Stimulated activated naive CD8-positive, alpha-beta T cell treated with anti-CD3 and anti-CD28 coated beads, Interleukin-15, amount 100 ng/mL, for 72 hours (primary cell): ENCODE results near the gene MZB1.
"Not testable (repeated sequence)": the region's sequence is repeated elsewhere in the genome, so short reads cannot be mapped to it uniquely, and the experiment has no call there.

Experiments used
- ATAC-seq: fragments of 150-1000 bp; cut with Tn5 transposase; 2 replicates; pipeline ENCODE4 v1.10.0; 2021; ENCODE audit warnings: mild to moderate bottlenecking, moderate library complexity
- DNase-seq, 2 donors: peaks; one replicate each; pipeline ENCODE4 v3.0.0; 2021 to 2022
- H3K27ac Mint-ChIP-seq, 2 donors: one replicate each; pipeline ENCODE4 v1.8.0; 2022; ENCODE audit warnings: mild to moderate bottlenecking in 2 of 2, mixed read lengths in 2 of 2, moderate library complexity in 2 of 2
- H3K27me3 Mint-ChIP-seq: one replicate; pipeline ENCODE4 v1.8.0; 2022; ENCODE audit warnings: mixed read lengths
- H3K4me1 Mint-ChIP-seq: one replicate; pipeline ENCODE4 v1.8.0; 2022; ENCODE audit warnings: mild to moderate bottlenecking, mixed read lengths
- H3K4me3 Mint-ChIP-seq, 2 donors: one replicate each; pipeline ENCODE4 v1.8.0; 2022; ENCODE audit warnings: mild to moderate bottlenecking in 2 of 2, mixed read lengths in 2 of 2, moderate library complexity in 1 of 2
- H3K9me3 Mint-ChIP-seq, 2 donors: one replicate each; pipeline ENCODE4 v1.8.0; 2022; ENCODE audit warnings: mixed read lengths in 2 of 2

The MZB1 gene

DNA sequence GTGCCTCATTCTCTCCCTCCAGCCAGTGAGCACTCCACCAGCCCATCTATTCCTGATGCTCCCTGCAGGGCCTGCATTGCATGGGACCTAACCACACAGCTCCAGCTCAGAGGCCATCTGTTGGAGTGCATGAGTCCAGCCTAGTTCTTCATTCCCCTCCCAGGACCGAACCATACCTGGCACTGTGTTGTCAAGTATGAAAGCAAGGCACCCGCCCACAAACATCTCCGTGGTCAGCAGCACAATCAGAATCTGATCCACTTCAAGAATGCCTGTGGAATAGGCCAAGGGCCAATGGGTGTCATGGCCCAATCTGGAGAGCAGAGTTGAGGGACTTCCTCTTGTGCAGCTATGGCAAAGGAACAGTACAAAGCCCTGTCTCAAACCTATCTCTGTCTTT is 12.5 kb downstream of the MZB1 start:
- DNase-seq, result no peak
- H3K27ac Mint-ChIP-seq, result no peak overlapping the region
- H3K27me3 Mint-ChIP-seq, result no peaks in the 10 kb centered on the region
- H3K9me3 Mint-ChIP-seq, result no peaks in the 10 kb centered on the region
- H3K4me3 Mint-ChIP-seq, result no peak overlapping the region
- H3K4me1 Mint-ChIP-seq, result peaks cover 16% of the 10 kb centered on the region
- no peak for ATAC-seq

DNA sequence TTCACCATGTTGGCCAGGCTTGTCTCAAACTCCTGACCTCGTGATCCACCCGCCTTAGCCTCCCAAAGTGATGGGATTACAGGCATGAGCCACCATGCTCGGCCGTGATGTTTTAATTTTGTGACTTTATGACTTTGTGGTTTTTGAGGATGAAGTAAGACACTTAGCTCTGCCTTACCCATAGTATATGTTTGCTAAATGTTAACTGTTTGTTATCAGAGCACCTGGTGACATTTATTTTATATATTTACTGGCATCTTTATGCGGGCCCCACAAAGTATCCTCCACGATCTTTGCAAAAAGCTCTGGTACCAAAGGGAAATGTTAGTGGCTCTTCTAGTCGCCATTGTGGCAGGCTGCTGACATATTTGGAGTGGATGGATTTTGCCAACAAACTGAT is 13.3 kb downstream of the MZB1 start:
- peaks cover 23% of the 10 kb centered on the region for H3K4me1 Mint-ChIP-seq
- no peak for DNase-seq
- no peak overlapping the region for H3K27ac Mint-ChIP-seq
- H3K9me3 Mint-ChIP-seq, result no peaks in the 10 kb centered on the region
- no peak overlapping the region for H3K4me3 Mint-ChIP-seq
- no peaks in the 10 kb centered on the region for H3K27me3 Mint-ChIP-seq
- no peak for ATAC-seq

DNA sequence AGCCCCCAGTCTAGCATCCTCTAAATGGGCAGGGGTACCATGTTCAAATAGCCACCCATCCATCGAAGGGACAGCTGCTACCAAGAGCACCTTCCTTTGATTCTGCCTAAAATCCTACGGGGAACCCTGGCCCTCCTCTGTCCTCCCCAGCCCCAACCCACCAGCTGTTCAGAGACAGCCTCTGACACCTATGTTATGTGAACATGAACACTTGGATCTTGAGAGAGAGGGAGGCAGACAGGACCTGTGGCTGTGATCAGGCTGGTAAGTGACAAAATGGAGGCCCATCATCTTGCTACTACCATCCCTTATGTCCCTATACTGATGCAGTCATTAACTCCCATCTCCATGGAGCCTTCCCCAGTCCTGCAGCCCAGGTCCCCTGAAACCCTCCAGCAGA is 14.8 kb downstream of the MZB1 start:
- DNase-seq (no peak), ATAC-seq (no peak)
- H3K27me3 Mint-ChIP-seq, result no peaks in the 10 kb centered on the region
- H3K4me1 Mint-ChIP-seq, result peaks cover 23% of the 10 kb centered on the region
- H3K4me3 Mint-ChIP-seq, result no peak overlapping the region
- no peaks in the 10 kb centered on the region for H3K9me3 Mint-ChIP-seq
- no peak overlapping the region for H3K27ac Mint-ChIP-seq

DNA sequence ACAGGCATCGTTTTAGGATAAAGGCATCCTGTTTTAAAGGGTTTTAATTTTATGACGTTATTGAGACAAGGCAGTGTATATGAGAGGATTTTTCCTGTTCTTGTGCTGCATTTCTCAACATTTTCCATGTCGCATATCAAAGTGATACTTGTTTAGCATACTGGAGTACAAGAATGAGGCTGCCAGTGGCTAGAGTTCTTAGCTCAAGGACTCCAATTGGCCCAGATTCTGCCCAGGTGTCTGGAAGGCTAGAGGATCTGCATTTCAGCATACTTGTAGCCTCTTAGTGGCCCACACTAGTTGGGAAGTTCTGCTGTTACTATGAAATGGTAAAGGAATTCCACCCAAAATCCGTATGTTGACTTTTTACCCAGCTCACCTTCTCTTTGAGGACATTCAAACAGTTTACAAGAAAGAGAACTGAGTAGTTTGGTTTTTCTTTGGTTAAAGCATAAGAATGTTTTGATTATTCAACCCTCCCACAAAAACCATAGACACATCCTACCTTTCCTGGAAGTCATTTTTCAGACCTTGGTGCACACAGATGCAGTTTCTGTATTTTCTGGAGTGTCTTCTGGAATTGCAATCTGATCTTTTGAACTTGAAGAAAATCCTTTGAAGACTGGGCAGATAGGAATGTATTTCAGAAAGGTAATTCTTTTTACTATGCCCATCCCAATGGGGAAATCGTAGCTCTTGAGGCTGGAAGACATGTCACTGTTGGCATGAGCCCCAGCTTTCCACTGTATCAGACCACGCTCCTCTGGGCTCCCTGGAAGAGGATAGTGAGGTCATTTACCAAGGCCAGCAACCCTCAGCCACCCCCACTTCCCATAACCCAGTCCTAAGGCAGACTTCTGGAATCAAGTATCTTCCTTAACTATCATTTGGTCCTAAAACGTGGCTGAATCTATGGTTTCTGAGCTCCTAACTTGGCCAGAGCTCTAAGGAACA is 18.0 kb downstream of the MZB1 start:
- ATAC-seq (peak; percentile 64), DNase-seq (no peak)
- no peaks in the 10 kb centered on the region for H3K27me3 Mint-ChIP-seq
- peak overlapping the region; percentile 14 to 72 for H3K27ac Mint-ChIP-seq
- H3K4me3 Mint-ChIP-seq, result no peak overlapping the region
- H3K9me3 Mint-ChIP-seq, result no peaks in the 10 kb centered on the region
- peaks cover 7% of the 10 kb centered on the region for H3K4me1 Mint-ChIP-seq

DNA sequence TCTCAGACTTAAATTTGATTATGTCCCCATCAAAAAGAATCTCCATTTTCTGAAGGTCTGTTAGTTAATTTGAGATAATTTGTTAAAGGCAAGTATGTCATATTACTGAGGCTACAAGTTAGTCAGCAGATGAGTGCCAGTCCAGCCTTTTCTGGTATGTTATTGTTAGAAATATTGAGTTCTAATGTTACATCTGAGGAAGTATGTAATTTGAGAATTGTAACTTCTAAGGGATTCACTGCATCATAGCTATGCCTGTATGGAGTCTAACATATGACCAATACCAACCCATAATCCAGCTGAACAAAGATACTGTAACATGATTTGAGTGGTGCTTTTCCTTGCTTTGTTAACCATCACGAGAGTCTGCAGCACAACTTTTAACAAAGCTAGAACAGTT is 20.5 kb downstream of the MZB1 start:
- Mint-ChIP-seq H3K4me3 (no peak overlapping the region), H3K27me3 (no peaks in the 10 kb centered on the region), H3K9me3 (no peaks in the 10 kb centered on the region), H3K4me1 (peaks cover 7% of the 10 kb centered on the region), H3K27ac (no peak overlapping the region)
- ATAC-seq, result no peak
- no peak for DNase-seq

DNA sequence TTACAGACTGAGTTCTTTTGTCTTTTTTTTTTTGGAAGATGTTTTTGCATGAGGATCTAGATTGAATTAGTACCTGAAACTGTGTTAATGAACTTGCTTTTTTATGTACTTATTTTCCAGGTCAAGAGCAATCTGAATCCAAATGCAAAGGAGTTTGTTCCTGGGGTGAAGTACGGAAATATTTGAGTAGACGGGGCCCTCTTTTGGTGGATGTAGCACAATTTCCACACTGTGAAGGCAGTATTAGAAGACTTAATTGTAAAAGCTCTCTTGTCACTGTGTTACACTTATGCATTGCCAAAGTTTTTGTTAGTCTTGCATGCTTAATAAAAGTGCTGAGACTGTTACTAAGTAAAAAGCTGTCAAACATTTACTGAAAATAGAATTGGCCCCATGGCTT is 21.1 kb downstream of the MZB1 start:
- Mint-ChIP-seq H3K27ac (no peak overlapping the region), H3K4me1 (peaks cover 8% of the 10 kb centered on the region), H3K27me3 (no peaks in the 10 kb centered on the region), H3K4me3 (no peak overlapping the region), H3K9me3 (no peaks in the 10 kb centered on the region)
- DNase-seq (no peak), ATAC-seq (no peak)

DNA sequence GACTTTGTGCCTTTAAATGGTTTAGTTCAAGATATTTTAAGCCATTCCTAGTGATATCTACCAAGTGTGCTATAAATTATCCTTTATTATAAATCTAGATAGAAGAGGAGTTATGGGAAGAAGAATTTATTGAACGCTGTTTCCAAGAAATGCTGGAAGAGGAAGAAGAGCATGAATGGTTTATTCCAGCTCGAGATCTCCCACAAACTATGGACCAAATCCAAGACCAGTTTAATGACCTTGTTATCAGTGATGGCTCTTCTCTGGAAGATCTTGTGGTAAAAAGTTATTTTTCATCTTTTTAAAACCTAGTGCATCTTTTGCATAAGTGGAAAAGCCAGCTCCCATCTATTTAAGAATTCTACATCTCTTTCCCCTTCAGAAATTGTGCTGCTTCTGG is 25.2 kb downstream of the MZB1 start:
- DNase-seq (no peak), ATAC-seq (no peak)
- peaks cover 15% of the 10 kb centered on the region for H3K4me1 Mint-ChIP-seq
- no peak overlapping the region for H3K4me3 Mint-ChIP-seq
- no peak overlapping the region for H3K27ac Mint-ChIP-seq
- no peaks in the 10 kb centered on the region for H3K27me3 Mint-ChIP-seq
- H3K9me3 Mint-ChIP-seq, result no peaks in the 10 kb centered on the region

DNA sequence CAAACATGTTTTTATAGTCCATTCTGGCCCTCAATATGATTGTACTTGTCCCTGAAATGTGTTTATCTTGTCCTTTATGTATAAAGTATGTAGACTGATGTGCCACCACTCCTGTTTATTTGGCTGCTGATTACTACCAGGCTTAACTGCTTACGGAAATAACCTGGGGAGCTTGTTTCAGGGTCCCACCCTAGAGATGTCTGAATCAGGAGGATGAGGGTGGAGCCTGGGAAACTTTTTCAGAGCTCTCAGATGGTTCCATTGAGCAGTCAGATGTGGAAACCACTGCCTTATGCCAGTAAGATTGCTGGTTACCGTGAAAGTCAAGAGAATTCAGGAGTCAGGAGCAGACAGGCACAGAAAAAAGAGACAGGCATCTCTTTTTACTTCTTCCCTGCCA is 25.8 kb downstream of the MZB1 start:
- DNase-seq (no peak), ATAC-seq (no peak)
- Mint-ChIP-seq H3K27me3 (no peaks in the 10 kb centered on the region), H3K27ac (no peak overlapping the region), H3K9me3 (no peaks in the 10 kb centered on the region), H3K4me1 (peaks cover 15% of the 10 kb centered on the region), H3K4me3 (no peak overlapping the region)

DNA sequence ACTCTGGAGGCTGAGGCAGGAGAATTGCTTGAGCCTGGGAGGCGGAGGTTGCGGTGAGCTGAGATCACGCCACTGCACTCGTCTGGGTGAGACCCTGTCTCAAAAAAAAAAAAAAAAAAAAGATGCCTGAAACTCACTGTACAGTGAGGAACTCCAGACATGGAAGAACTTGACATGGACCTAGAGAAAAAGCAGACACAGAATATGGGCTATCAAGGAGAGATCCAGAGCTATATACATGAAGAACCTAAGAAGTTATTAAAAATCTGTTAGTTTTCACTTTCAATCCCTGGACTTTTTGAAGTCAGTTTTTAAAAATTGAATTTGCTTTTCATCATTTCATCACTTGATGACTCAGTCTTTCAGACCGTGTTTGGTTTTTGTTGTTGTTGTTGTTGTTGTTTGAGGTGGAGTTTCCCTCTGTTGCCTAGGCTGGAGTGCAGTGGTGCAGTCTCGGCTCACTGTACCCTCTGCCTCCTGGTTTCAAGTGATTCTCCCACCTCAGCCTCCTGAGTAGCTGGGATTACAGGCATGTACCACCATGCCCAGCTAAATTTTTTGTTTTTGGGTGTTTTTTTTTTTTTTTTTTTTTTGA is 27.8 kb downstream of the MZB1 start:
- peaks cover 15% of the 10 kb centered on the region for H3K4me1 Mint-ChIP-seq
- ATAC-seq (no peak), DNase-seq (no peak)
- no peaks in the 10 kb centered on the region for H3K9me3 Mint-ChIP-seq
- no peak overlapping the region for H3K4me3 Mint-ChIP-seq
- H3K27ac Mint-ChIP-seq, result peak overlapping the region in 1 of 2 donors; percentile 17
- H3K27me3 Mint-ChIP-seq, result no peaks in the 10 kb centered on the region

DNA sequence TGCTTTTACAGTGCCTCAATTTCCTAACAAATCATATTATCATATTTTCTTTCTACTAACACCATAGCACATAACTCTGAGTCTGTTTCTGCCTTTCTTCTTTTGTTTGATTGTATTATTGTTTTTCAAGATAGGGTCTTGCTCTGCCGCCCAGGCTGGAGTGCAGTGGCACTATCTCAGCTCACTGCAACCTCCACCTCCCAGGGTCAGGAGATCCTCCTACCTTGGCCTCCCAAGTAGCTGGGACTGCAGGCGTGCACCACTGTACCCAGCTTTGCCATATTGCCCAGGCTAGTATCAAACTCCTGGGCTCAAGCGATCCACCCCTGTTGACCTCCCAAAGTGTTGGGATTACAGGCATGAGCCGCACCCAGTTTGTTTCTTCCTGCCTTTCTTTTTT is 29.3 kb downstream of the MZB1 start:
- peaks cover 27% of the 10 kb centered on the region for H3K4me1 Mint-ChIP-seq
- H3K27ac Mint-ChIP-seq, result peak overlapping the region; percentile 41 to 83
- H3K9me3 Mint-ChIP-seq, result no peaks in the 10 kb centered on the region
- DNase-seq (no peak), ATAC-seq (no peak)
- no peaks in the 10 kb centered on the region for H3K27me3 Mint-ChIP-seq
- no peak overlapping the region for H3K4me3 Mint-ChIP-seq

DNA sequence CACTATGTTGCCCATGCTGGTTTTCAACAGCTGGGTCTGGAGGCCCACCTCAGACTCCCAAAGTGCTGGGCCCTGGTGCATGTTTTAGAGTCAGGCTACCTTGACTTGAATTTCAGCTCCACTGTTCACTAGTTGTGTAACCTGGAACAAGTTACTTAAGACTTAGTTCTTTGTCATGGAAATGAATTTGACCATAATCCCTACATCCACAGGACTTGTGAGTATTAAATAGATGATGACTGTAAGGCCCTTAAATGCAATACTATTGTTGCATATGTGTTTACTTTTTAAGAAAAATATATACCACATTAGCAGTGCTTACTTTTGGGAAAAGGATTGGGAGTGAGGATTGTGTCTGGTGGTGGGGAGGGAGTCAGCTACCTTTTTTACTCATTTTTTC is 31.6 kb downstream of the MZB1 start:
- DNase-seq, result no peak
- Mint-ChIP-seq H3K4me3 (no peak overlapping the region), H3K27ac (no peak overlapping the region), H3K4me1 (peaks cover 32% of the 10 kb centered on the region), H3K27me3 (no peaks in the 10 kb centered on the region), H3K9me3 (no peaks in the 10 kb centered on the region)
- no peak for ATAC-seq

DNA sequence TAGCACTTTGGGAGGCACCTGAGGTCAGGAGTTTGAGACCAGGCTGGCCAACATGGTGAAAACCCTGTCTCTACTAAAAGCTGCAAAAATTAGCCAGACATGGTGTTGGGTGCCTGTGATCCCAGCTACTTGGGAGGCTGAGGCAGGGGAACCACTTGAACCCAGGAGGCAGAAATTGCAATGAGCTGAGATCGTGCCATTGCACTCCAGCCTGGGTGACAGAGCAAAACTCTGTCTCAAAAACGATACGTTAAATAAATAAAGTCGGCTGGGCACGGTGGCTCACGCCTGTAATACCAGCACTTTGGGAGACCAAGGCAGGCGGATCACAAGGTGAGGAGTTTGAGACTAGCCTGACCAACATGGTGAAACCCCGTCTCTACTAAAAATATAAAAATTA is 33.8 kb downstream of the MZB1 start:
- not testable (repeated sequence) for H3K27me3 Mint-ChIP-seq, DNase-seq, ATAC-seq

DNA sequence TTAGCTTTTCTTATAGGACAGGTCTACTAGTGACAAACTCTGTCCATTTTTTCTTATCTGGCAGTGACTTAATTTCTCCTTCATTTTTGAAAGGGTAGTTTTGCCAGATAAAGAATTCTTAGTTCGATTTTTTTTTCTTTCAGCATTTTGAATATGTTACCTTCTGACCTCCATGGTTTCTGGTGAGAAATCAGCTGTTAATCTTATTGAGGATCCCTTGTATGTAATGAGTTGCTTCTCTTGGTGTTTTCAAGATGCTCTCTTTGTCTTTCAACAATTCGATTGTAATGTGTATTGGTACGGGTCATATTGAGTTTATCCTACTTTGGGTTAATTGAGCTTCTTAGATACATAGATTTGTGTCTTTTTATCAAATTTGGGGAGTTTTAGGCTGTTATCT is 35.5 kb downstream of the MZB1 start:
- H3K9me3 Mint-ChIP-seq, result no peaks in the 10 kb centered on the region
- no peak for ATAC-seq
- no peak overlapping the region for H3K4me3 Mint-ChIP-seq
- no peaks in the 10 kb centered on the region for H3K27me3 Mint-ChIP-seq
- H3K27ac Mint-ChIP-seq, result no peak overlapping the region
- peaks cover 30% of the 10 kb centered on the region for H3K4me1 Mint-ChIP-seq
- DNase-seq, result no peak

More for the DNA sequence above, 33.8 kb downstream of the MZB1 start:
- H3K4me1 Mint-ChIP-seq, result peaks cover 31% of the 10 kb centered on the region
- H3K27ac Mint-ChIP-seq, H3K9me3 Mint-ChIP-seq, H3K4me3 Mint-ChIP-seq: not testable (repeated sequence)

DNA sequence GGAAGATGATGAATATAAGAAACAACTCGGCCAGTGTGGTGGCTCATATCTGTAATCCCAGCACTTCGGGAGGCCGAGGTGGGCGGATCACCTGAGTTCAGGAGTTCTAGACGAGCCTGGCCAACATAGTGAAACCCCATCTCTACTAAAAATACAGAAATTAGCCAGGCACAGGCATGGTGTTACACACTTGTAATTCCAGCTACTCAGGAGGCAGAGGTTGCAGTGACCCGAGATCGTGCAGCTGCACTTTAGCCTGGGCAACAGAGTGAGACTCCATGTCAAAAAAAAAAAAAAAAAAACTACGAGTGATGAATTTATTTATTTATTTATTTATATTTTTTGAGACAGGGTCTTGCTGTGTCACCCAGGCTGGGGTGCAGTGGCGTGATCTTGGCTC is 41.9 kb downstream of the MZB1 start:
- peaks cover 59% of the 10 kb centered on the region for H3K4me1 Mint-ChIP-seq
- not testable (repeated sequence) for ATAC-seq, H3K27me3 Mint-ChIP-seq, H3K4me3 Mint-ChIP-seq, H3K9me3 Mint-ChIP-seq, DNase-seq, H3K27ac Mint-ChIP-seq

DNA sequence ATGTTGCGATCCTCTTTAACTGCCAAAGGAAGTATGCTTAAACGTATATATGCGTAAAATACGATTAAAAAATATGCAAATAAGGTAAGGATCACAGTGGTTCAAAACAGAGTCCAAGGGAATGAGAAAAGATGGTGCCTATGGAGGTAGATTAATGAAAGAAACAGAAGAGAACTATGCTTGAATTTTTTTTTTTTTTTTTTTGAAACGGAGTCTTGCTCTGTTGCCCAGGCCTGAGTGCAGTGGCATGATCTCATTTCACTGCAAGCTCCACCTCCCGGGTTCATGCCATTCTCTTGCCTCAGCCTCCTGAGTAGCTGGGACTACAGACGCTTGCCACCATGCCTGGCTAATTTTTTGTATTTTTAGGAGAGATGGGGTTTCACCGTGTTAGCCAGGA is 44.3 kb downstream of the MZB1 start:
- H3K4me1 Mint-ChIP-seq, result peaks cover 76% of the 10 kb centered on the region
- H3K9me3 Mint-ChIP-seq, H3K4me3 Mint-ChIP-seq, ATAC-seq, H3K27me3 Mint-ChIP-seq, DNase-seq: not testable (repeated sequence)
- H3K27ac Mint-ChIP-seq, result peak overlapping the region in 1 of 2 donors; percentile 42

DNA sequence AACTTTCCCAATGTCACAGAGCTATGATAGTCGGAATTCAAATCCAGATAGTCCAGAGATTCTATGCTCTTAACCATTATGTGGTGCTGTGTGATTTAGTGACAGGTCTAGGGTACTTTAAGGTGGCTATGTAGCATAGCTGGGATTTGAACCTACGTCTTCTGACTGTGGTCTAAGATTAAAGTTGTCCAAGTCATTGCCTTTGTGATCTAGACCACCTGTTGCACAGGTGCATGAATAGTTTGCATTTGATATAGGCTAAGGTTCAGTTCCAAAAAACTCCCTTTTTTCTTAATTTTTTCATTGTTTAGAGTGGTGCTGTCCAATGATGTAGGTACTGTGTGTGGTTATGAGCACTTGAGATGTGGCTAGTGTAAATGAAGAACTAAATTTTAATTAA is 45.5 kb downstream of the MZB1 start:
- H3K4me1 Mint-ChIP-seq, result peaks cover 71% of the 10 kb centered on the region
- no peak overlapping the region for H3K27ac Mint-ChIP-seq

More for the DNA sequence above, 45.5 kb downstream of the MZB1 start:
- Mint-ChIP-seq H3K4me3 (peak overlapping the region in 1 of 2 donors; percentile 99), H3K27me3 (no peaks in the 10 kb centered on the region), H3K9me3 (no peaks in the 10 kb centered on the region)
- DNase-seq (no peak), ATAC-seq (no peak)
